IMR-90 (cell line): Measurements from ENCODE around the gene MAP3K1. TPM values are rescaled to one million over a fixed set of nuclear protein-coding genes. Genes with fewer than 3 reads are reported as not detected.

Experiments
- ATAC-seq: fragments of 200-7000 bp; cut with Tn5 transposase; 2 replicates; pipeline ENCODE4 v1.9.1; 2020; ENCODE audit warnings: low read depth, mild to moderate bottlenecking, moderate library complexity
- BruUV-seq: library from RNA; stranded (reverse); fragments of 400-500 nt; replicated peaks from 2 replicates; lab custom pipeline; 2021; lab: Mats Ljungman, UMichigan
- CTCF ChIA-PET: fragments of 300-600 bp; formaldehyde crosslinking; extraction: SDS; loops from one replicate; lab custom pipeline; 2021; ENCODE audit warnings: antibody characterized with exemption; lab: Yijun Ruan, JAX
- POLR2A ChIA-PET: fragments of 300-600 bp; sonication (Branson Sonifier 250); formaldehyde crosslinking; loops from one replicate; lab custom pipeline; 2022; ENCODE audit warnings: antibody characterized with exemption; ENCODE audit not compliant: unreplicated experiment; lab: Charles Lee
- DNase-seq: peaks from one replicate; pipeline ENCODE4 v3.0.0; 2013
- H2AFZ ChIP-seq: replicated peaks from 2 replicates; pipeline ENCODE3; 2013; ENCODE audit warnings: low read length, mild to moderate bottlenecking; ENCODE audit not compliant: poor library complexity
- H2AK5ac ChIP-seq: 2 replicates; pipeline ENCODE4 v1.6.1; 2013; ENCODE audit warnings: low read depth, low read length, inconsistent platforms
- H2AK9ac ChIP-seq: replicated peaks from 2 replicates; pipeline ENCODE3; 2013; ENCODE audit warnings: mild to moderate bottlenecking, low read depth, low read length, moderate library complexity; ENCODE audit not compliant: poor library complexity
- H2BK120ac ChIP-seq: 2 replicates; pipeline ENCODE4 v1.6.1; 2013; ENCODE audit warnings: low read depth, low read length, inconsistent platforms
- H2BK15ac ChIP-seq: 3 replicates; pipeline ENCODE4 v1.6.1; 2013; ENCODE audit warnings: low read depth, low read length, inconsistent platforms
- H2BK20ac ChIP-seq: 2 replicates; pipeline ENCODE4 v1.6.1; 2013; ENCODE audit warnings: low read depth, mild to moderate bottlenecking, inconsistent platforms, low read length, moderate library complexity
- H2BK5ac ChIP-seq: 2 replicates; pipeline ENCODE4 v1.6.1; 2013; ENCODE audit warnings: mild to moderate bottlenecking, low read depth, low read length, inconsistent platforms; ENCODE audit not compliant: poor library complexity, severe bottlenecking
- H3K14ac ChIP-seq: replicated peaks from 2 replicates; pipeline ENCODE4 v1.6.1; 2013; ENCODE audit warnings: low read depth, low read length, inconsistent platforms
- H3K18ac ChIP-seq: 2 replicates; pipeline ENCODE4 v1.6.1; 2013; ENCODE audit warnings: low read depth, low read length, control low read depth
- H3K23ac ChIP-seq: 2 replicates; pipeline ENCODE4 v1.6.1; 2013; ENCODE audit warnings: low read depth, low read length, inconsistent platforms
- H3K27ac ChIP-seq: 2 replicates; pipeline ENCODE4 v1.5.1; 2013; ENCODE audit warnings: mild to moderate bottlenecking, control low read depth, low read length; ENCODE audit not compliant: insufficient read depth
- H3K27me3 ChIP-seq: 2 replicates; pipeline ENCODE4 v1.6.1; 2013; ENCODE audit warnings: low read length; ENCODE audit not compliant: control insufficient read depth, insufficient read depth
- H3K36me3 ChIP-seq: 2 replicates; pipeline ENCODE4 v1.6.1; 2013; ENCODE audit warnings: low read length, mixed read lengths; ENCODE audit not compliant: control insufficient read depth, insufficient read depth
- H3K4ac ChIP-seq: 2 replicates; pipeline ENCODE4 v1.6.1; 2013; ENCODE audit warnings: low read depth, low read length, inconsistent platforms
- H3K4me1 ChIP-seq: 2 replicates; pipeline ENCODE4 v1.6.1; 2013; ENCODE audit warnings: low read length, mixed read lengths; ENCODE audit not compliant: control insufficient read depth, insufficient read depth
- H3K4me2 ChIP-seq: 2 replicates; pipeline ENCODE4 v1.6.1; 2013; ENCODE audit warnings: low read depth, mild to moderate bottlenecking, control low read depth, low read length, moderate library complexity
- H3K4me3 ChIP-seq: 2 replicates; pipeline ENCODE4 v1.5.1; 2013; ENCODE audit warnings: low read depth, mild to moderate bottlenecking, control low read depth, low read length, moderate library complexity; ENCODE audit not compliant: insufficient read depth
- H3K56ac ChIP-seq: 2 replicates; pipeline ENCODE4 v1.6.1; 2013; ENCODE audit warnings: low read length, inconsistent platforms; ENCODE audit not compliant: insufficient read depth; ENCODE audit errors: extremely low read depth
- H3K79me1 ChIP-seq, 2 experiments: 2 replicates each; pipeline ENCODE4 v1.6.1; 2013; ENCODE audit warnings: low read length in 2 of 2, inconsistent platforms in 1 of 2, low read depth in 1 of 2
- H3K9ac ChIP-seq: 2 replicates; pipeline ENCODE4 v1.6.1; 2013; ENCODE audit warnings: low read depth, low read length, control low read depth
- H3K9me1 ChIP-seq: 2 replicates; pipeline ENCODE4 v1.6.1; 2013; ENCODE audit warnings: low read length, inconsistent platforms; ENCODE audit not compliant: insufficient read depth
- H3K9me3 ChIP-seq: 2 replicates; pipeline ENCODE4 v1.6.1; 2013; ENCODE audit warnings: low read length; ENCODE audit not compliant: control insufficient read depth, insufficient read depth
- H4K20me1 ChIP-seq: 2 replicates; pipeline ENCODE4 v1.6.1; 2013; ENCODE audit warnings: low read length, inconsistent platforms; ENCODE audit not compliant: insufficient read depth
- H4K5ac ChIP-seq: 2 replicates; pipeline ENCODE4 v1.6.1; 2013; ENCODE audit warnings: mild to moderate bottlenecking, low read depth, low read length, control low read depth
- H4K8ac ChIP-seq, 2 experiments: 2 replicates each; pipeline ENCODE4 v1.6.1; 2013; ENCODE audit warnings: low read depth in 2 of 2, low read length in 2 of 2, control low read depth in 1 of 2, inconsistent platforms in 1 of 2
- H4K91ac ChIP-seq: 2 replicates; pipeline ENCODE4 v1.6.1; 2013; ENCODE audit warnings: low read depth, low read length, inconsistent platforms; ENCODE audit not compliant: insufficient read depth
- BHLHE40 ChIP-seq: fragments of 150-350 bp; IDR thresholded peaks from 2 replicates; pipeline ENCODE4 v1.6.1; 2016; ENCODE audit warnings: mild to moderate bottlenecking, low read depth, low read length
- CEBPB ChIP-seq: IDR thresholded peaks from 2 replicates; pipeline ENCODE4 v1.6.1; 2012; ENCODE audit warnings: low read depth, low read length, improper control_type of control experiment
- CHD1 ChIP-seq: IDR thresholded peaks from 2 replicates; pipeline ENCODE4 v1.6.1; 2012; ENCODE audit warnings: low read depth, low read length, improper control_type of control experiment
- CTCF ChIP-seq: conservative IDR thresholded peaks from 2 replicates; pipeline ENCODE4 v1.5.1; 2012; ENCODE audit warnings: mild to moderate bottlenecking, low read depth, low read length, improper control_type of control experiment
- FOS ChIP-seq: fragments of 150-350 bp; IDR thresholded peaks from 2 replicates; pipeline ENCODE4 v1.6.1; 2016; ENCODE audit warnings: low read depth, low read length
- MAFK ChIP-seq: IDR thresholded peaks from 2 replicates; pipeline ENCODE4 v1.6.1; 2012; ENCODE audit warnings: low read depth, low read length, improper control_type of control experiment
- MAZ ChIP-seq: IDR thresholded peaks from 2 replicates; pipeline ENCODE4 v1.6.1; 2012; ENCODE audit warnings: low read depth, mild to moderate bottlenecking, low read length, improper control_type of control experiment, moderate library complexity, borderline replicate concordance
- MXI1 ChIP-seq: IDR thresholded peaks from 2 replicates; pipeline ENCODE4 v1.6.1; 2012; ENCODE audit warnings: low read depth, mild to moderate bottlenecking, low read length, moderate library complexity, borderline replicate concordance
- NFE2L2 ChIP-seq: fragments of 150-350 bp; IDR thresholded peaks from 2 replicates; pipeline ENCODE4 v1.6.1; 2016; ENCODE audit warnings: low read depth, mild to moderate bottlenecking, low read length
- POLR2A ChIP-seq: IDR thresholded peaks from 2 replicates; pipeline ENCODE4 v1.6.1; 2012; ENCODE audit warnings: mild to moderate bottlenecking, low read depth, low read length
- RAD21 ChIP-seq: IDR thresholded peaks from 2 replicates; pipeline ENCODE4 v1.6.1; 2012; ENCODE audit warnings: low read length, improper control_type of control experiment
- RCOR1 ChIP-seq: IDR thresholded peaks from 2 replicates; pipeline ENCODE4 v1.6.1; 2012; ENCODE audit warnings: mild to moderate bottlenecking, low read length, improper control_type of control experiment; ENCODE audit not compliant: insufficient replicate concordance
- RFX5 ChIP-seq: IDR thresholded peaks from 2 replicates; pipeline ENCODE4 v1.8.0; 2012; ENCODE audit warnings: low read depth, mild to moderate bottlenecking, low read length, moderate library complexity
- SMC3 ChIP-seq: fragments of 150-350 bp; IDR thresholded peaks from 2 replicates; pipeline ENCODE4 v1.6.1; 2016; ENCODE audit warnings: low read depth, mild to moderate bottlenecking, antibody characterized with exemption, low read length, moderate library complexity
- WGBS, 2 experiments: methylation state at CpG; one replicate each; pipeline versions ENCODE4 v1.1.5 to v1.1.7; 2013; ENCODE audit warnings: missing lambda C conversion rate in 2 of 2; ENCODE audit not compliant: insufficient read length in 1 of 2; ENCODE audit errors: extremely low coverage in 2 of 2; 5-methylcytosine and 5-hydroxymethylcytosine counted together
- dilution Hi-C: fragments of 300-500 bp; cut with HindIII; formaldehyde crosslinking; loops from one replicate; pipeline ENCODE4 v1.14.3; 2018; ENCODE audit warnings: low sequenced_read_pairs; ENCODE audit not compliant: unreplicated experiment
- in situ Hi-C: fragments of 300-500 bp; cut with MboI; formaldehyde crosslinking; loops from 3 replicates; pipeline ENCODE4 v1.14.3; 2019; ENCODE audit warnings: low sequenced_read_pairs, inconsistent platforms, mixed read lengths
- intact Hi-C: fragments of 100-400 bp; cut with micrococcal nuclease; formaldehyde crosslinking; loops from 2 replicates; pipeline ENCODE4 v1.10.0; 2022
- polyA plus RNA-seq, 3 experiments: library from polyadenylated mRNA; depleted of rRNA; stranded (reverse); fragments of >200 nt; gene quantifications; 2 replicates each; pipeline ENCODE4 v1.2.3, GENCODE V29; 2012; ENCODE audit warnings: low replicate concordance in 1 of 3
- total RNA-seq: library from RNA; depleted of rRNA; stranded (reverse); fragments of >200 nt; gene quantifications from 2 replicates; pipeline ENCODE4 v1.2.3, GENCODE V29; 2012
- TF ChIP-seq, protein P1 (sequence below): fragments of 150-350 bp; IDR thresholded peaks from 2 replicates; pipeline ENCODE4 v1.6.1; 2016; ENCODE audit warnings: low read depth, mild to moderate bottlenecking, low read length, moderate library complexity, borderline replicate concordance
- TF ChIP-seq, protein P2 (sequence below): fragments of 150-350 bp; IDR thresholded peaks from 2 replicates; pipeline ENCODE4 v1.6.1; 2017; ENCODE audit warnings: mild to moderate bottlenecking, antibody characterized with exemption, low read length, low read depth

MAP3K1 gene
- total and polyA plus RNA-seq, 2 of the 4 experiments (the other 2 are of a cell fraction) = 3.8 to 18.8 TPM

GRCh38 chr5:56858777-56859442 lies 43.6 kb downstream of the MAP3K1 start:
- H3K23ac ChIP-seq = no peak overlapping the region
- no peak overlapping the region for H3K4me3 ChIP-seq
- no peak overlapping the region for H2BK15ac ChIP-seq
- H3K79me1 ChIP-seq = peaks cover 25 to 39% of the 10 kb centered on the region in 2 experiments
- DNase-seq (no peak), ATAC-seq (no peak)
- no peak overlapping the region for H2BK5ac ChIP-seq
- H2BK20ac ChIP-seq = no peak overlapping the region
- WGBS, 2 experiments = 100% methylated on average over 1 of the region's 2 CpGs; no CpG with 5 or more reads in 1 of the 2 experiments
- H4K20me1 ChIP-seq = peaks cover 28% of the 10 kb centered on the region; the same call in 1 of the 2 replicates
- no peak for TF ChIP-seq RFX5
- TF ChIP-seq FOS = no peak
- TF ChIP-seq MXI1 = no peak
- TF ChIP-seq MAZ = no peak
- TF ChIP-seq, protein P1, sequence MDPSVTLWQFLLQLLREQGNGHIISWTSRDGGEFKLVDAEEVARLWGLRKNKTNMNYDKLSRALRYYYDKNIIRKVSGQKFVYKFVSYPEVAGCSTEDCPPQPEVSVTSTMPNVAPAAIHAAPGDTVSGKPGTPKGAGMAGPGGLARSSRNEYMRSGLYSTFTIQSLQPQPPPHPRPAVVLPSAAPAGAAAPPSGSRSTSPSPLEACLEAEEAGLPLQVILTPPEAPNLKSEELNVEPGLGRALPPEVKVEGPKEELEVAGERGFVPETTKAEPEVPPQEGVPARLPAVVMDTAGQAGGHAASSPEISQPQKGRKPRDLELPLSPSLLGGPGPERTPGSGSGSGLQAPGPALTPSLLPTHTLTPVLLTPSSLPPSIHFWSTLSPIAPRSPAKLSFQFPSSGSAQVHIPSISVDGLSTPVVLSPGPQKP = no peak
- TF ChIP-seq MAFK = no peak
- TF ChIP-seq, protein P2, sequence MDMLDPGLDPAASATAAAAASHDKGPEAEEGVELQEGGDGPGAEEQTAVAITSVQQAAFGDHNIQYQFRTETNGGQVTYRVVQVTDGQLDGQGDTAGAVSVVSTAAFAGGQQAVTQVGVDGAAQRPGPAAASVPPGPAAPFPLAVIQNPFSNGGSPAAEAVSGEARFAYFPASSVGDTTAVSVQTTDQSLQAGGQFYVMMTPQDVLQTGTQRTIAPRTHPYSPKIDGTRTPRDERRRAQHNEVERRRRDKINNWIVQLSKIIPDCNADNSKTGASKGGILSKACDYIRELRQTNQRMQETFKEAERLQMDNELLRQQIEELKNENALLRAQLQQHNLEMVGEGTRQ = no peak
- no peak for TF ChIP-seq SMC3
- TF ChIP-seq RCOR1 = no peak
- TF ChIP-seq CHD1 = no peak
- TF ChIP-seq CEBPB = no peak
- TF ChIP-seq NFE2L2 = no peak
- no peak for TF ChIP-seq BHLHE40
- no peak for TF ChIP-seq RAD21
- no peak for TF ChIP-seq POLR2A
- TF ChIP-seq CTCF = no peak
- no peak overlapping the region for H2AK5ac ChIP-seq
- H2AK9ac ChIP-seq = no peak overlapping the region
- no peak overlapping the region for H2BK120ac ChIP-seq
- dilution Hi-C loops (no loop called here), intact Hi-C loops (no loop called here), in situ Hi-C loops (no loop called here)
- H2AFZ ChIP-seq = no peak overlapping the region
- no peak overlapping the region for H4K8ac ChIP-seq
- CTCF ChIA-PET = interaction anchor here (2.5 kb wide), 1 partner anchor 21 kb away, joined by 8 read pairs; no protein-coding TSS in a partner anchor
- H4K91ac ChIP-seq = no peak overlapping the region
- H3K9ac ChIP-seq = no peak overlapping the region
- H3K18ac ChIP-seq = no peak overlapping the region
- BruUV-seq = no TSS peak
- H3K4me2 ChIP-seq = no peak overlapping the region
- no peak overlapping the region for H3K14ac ChIP-seq
- POLR2A ChIA-PET = no interaction called here
- H3K4ac ChIP-seq = no peak overlapping the region
- no peak overlapping the region for H3K56ac ChIP-seq
- peaks cover 15% of the 10 kb centered on the region for H3K36me3 ChIP-seq
- peaks cover 3% of the 10 kb centered on the region for H3K9me3 ChIP-seq
- no peak overlapping the region for H4K5ac ChIP-seq
- H3K27me3 ChIP-seq = no peaks in the 10 kb centered on the region
- H3K27ac ChIP-seq = no peak overlapping the region
- no peaks in the 10 kb centered on the region; the same call in 1 of the 2 replicates for H3K9me1 ChIP-seq
- peaks cover 5% of the 10 kb centered on the region for H3K4me1 ChIP-seq
